Measurements from ENCODE around the gene DLEC1.

DNA sequence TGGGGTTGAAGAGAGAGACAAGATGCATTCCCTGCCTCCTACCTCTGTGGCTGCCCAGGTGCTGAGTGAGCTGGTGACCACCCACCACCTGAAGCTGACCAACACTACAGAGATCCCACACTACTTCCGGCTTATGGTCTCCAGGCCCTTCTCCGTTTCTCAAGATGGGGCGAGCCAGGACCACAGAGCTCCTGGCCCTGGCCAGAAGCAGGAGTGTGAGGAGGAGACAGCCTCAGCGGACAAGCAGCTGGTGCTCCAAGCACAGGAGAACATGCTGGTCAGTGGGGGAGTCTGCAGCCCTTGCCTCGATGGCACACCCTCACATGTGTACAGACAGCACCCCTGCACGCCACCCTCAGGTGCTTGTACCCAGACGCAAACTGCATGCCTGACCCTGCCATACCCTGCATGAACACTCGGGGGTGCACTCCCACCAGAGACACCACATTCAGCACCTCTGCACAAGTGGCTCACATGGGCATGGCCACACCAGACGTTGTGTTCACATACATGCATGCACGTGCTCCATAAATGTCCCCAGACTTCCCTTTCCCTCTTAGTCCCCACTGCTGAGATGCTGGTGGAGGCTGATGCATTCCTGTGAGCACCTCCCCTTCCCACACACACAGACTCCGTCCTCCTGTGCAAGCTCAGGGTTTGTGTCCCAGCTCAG lies 78.9 kb downstream of the DLEC1 start:
- TF ChIP-seq, protein P1, sequence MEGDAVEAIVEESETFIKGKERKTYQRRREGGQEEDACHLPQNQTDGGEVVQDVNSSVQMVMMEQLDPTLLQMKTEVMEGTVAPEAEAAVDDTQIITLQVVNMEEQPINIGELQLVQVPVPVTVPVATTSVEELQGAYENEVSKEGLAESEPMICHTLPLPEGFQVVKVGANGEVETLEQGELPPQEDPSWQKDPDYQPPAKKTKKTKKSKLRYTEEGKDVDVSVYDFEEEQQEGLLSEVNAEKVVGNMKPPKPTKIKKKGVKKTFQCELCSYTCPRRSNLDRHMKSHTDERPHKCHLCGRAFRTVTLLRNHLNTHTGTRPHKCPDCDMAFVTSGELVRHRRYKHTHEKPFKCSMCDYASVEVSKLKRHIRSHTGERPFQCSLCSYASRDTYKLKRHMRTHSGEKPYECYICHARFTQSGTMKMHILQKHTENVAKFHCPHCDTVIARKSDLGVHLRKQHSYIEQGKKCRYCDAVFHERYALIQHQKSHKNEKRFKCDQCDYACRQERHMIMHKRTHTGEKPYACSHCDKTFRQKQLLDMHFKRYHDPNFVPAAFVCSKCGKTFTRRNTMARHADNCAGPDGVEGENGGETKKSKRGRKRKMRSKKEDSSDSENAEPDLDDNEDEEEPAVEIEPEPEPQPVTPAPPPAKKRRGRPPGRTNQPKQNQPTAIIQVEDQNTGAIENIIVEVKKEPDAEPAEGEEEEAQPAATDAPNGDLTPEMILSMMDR (IDR thresholded peaks at IDR 0.05) = peak; percentile 63 to 82 (median 72)
- no peak for TF ChIP-seq POLR2A (IDR thresholded peaks at IDR 0.05)

All from tibial nerve (tissue), 3 donors.